Stimulated activated CD4-positive, alpha-beta T cell treated with anti-CD3 and anti-CD28 coated beads, Interleukin-4, amount 100 ng/mL, for 4 hours (primary cell): Measurements from ENCODE around the gene HEATR5A.
"Not testable (repeated sequence)": the region's sequence is repeated elsewhere in the genome, so short reads cannot be mapped to it uniquely, and the experiment has no call there.

ENCODE experiments used
- DNase-seq, 2 experiments: peaks; one replicate each; pipeline ENCODE4 v3.0.0-alpha.2; 2020

Gene HEATR5A

DNA sequence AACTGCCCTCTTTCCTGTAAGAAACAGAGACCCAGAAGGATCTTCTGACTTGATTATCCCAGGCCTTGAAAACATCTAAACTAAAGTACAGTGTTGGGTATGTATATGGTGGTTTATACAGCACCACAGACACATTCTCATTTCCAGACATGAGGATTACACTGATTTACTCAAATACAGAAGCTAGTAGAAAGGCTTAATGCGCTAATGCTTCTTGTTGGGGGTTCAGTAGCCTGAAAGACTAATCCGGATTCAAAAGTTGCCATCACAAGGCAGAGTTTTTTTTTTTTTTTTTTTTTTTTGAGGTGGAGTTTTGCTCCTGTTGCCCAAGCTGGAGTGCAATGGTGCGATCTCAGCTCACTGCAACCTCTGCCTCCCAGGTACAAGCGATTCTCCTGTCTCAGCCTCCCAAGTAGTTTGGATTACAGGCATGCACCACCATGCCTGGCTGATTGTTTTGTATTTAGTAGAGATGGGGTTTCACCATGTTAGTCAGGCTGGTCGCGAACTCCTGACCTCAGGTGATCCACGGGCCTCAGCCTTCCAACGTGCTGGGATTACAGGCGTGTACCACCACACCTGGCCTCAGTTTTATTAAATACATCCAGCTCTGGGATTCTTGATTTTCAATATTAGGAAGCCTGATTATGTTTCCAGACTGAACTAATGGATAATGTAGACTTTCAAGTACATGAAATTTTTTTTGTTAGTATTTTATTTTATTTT lies 166.4 kb downstream of the HEATR5A start:
- DNase-seq, result no peak

DNA sequence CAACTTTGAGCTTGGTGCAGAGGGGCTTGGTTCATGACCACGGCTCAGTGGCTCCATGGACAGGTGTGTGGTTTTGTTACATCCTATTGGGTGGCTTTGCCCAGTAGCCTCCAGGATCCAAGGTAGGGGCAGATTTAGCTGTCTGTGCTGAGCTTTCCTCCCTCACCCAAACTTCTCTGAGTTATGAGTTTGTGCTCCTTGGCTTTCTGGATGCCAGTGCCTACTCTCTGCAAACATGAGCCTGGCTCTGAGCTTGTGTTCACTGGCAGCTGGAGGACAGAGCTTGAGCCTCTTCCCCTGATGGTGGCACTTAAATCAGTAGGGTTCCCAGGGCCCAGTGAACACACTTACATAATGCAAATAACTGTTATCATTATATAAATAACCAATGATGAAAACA lies 167.5 kb downstream of the HEATR5A start:
- DNase-seq, result no peak

DNA sequence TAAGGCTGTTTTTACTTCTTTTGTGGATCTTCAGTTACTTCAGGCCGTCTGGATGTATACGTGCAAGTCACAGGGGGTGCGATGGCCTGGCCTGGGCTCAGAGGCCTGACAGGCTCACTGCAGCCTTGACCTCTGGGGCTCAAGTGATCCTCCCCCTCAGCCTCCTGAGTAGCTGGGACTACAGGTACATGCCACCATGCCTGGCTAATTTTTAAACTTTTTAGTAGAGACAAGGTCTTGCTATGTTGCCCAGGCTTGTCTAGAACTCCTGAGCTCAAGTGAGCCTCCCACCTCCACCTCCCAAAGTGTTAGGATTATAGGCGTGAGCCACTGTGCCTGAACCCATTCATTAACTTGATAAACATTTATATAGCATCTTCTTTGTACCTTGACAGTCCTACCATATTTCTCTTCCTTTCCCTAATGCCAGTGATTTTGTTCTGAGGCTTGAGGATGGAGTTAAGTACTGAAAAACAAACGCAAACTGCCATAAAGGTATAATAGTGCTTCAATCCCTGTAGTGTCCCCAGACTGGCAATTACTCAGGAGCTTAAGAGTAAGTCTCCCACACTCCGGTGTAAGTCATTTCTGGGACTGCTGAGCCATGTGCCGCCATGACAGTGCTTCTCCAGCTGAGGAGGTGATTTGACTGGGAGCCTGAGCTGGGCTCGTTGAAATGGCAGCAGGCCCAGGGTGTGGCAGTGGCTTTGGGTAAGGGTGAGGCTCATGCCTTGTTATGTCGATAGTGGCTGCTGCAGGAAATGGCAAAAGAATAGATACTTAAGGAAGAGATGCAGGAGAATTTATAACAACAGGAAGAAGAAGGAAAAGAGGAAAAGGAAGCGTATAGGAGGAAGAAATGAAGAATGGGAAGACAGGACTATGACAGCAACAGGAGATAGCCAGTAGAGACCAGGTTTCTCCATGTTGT lies 169.1 kb downstream of the HEATR5A start:
- no peak for DNase-seq

DNA sequence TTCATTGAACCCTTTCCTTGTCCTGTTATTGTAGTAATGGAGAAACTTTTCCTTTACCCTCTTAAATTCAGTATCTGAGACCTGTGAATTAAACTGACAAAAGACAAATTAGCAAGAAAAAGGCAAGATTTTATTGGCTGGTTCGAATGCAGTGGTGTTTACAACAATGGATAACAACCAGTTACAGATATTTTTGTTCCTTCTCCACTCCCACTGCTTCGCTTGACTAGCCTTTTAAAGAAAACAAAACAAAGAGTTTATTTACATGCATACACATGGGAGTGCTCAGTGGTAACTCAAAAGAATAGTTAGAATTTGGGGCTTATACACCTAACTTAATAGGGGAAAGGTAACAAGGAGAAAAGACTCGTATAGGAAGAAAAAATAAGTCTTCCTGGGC lies 175.7 kb downstream of the HEATR5A start:
- no peak for DNase-seq

DNA sequence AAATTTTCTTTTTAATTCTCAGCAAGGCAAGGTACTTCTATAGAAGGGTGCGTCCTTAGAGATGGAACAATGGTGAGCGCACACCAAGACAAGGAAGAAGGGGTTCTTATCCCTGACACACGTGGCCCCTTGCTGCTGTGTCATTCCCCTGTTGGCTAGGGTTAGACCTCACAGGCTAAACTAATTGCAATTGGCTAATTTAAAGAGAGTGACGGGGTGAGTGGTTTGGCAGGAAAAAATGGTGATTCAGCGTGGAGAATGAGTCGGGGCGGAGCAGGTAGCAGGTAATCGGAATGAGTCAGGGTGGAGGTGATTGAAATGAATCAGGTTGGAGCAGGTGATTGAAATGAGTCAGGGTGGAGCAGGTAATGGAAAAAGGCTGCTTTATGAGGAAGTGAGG lies 176.5 kb downstream of the HEATR5A start:
- DNase-seq, result peak; percentile 3 to 14

DNA sequence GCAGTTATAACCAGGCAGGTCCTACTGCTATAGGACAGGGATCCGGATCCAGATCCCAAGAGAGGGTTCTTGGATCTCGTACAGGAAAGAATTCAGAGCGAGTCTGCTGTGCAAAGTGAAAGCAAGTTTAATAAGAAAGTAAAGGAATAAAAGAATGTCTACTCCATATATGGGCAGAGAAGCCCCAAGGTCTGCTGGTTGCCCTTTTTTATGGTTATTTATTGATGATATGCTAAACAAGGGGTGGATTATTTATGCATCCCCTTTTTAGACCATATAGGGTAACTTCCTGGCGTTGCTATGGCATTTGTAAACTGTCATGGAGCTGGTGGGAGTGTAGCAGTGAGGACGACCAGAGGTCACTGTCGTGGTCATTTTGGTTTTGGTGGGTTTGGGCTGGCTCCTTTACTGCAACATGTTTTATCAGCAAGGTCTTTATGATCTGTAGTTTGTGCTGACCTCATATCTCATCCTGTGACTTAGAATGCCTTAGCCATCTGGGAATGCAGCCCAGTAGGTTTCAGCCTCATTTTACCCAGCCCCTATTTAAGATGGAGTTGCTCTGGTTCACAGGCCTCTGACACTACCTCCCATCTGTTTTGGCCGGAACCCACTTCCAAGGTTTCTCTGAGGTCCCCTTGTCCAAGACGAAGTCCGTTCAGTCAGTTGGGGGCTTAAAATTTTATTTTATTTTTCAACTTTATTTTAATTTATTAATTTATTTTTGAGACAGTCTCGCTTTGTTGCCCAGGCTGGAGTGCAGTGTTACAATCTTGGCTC lies 178.0 kb downstream of the HEATR5A start:
- not testable (repeated sequence) for DNase-seq
